Measurements from ENCODE around the gene PITPNB. TPM values are rescaled to one million over a fixed set of nuclear protein-coding genes. Genes with fewer than 3 reads are reported as not detected.

Gene PITPNB
- total RNA-seq, 1 donor = 36.1 TPM

GRCh38 chr22:27903805-27904473, 15.1 kb downstream of the PITPNB start:
- no peaks in the 10 kb centered on the region for H3K27me3 ChIP-seq (ENCODE audit: insufficient read depth, low read length)
- peaks cover 4% of the 10 kb centered on the region for H3K4me1 ChIP-seq (ENCODE audit: insufficient read depth, low read length)
- no peaks in the 10 kb centered on the region for H3K9me3 ChIP-seq (ENCODE audit: low read depth, low read length)
- H3K4me3 ChIP-seq (ENCODE audit: low read length) = no peak overlapping the region

DNA sequence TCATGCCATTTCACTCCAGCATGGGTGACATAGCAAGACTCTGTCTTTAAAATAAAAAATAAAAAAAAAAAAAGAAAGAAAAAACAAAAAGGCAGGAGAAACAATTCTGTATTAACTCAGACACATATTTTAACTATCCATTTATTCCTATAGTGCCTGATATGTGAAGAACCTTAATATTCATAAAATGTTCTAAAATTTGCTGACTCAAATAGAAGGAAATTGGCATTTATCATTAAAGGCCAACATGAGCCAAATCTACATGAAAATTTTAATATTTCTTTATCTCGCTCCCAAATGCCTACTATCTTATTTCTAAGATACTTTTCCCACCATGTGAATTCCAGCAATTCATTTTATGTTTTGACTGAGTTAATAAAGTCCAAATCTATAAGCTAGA, 18.9 kb downstream of the PITPNB start:
- Histone ChIP-seq H3K9me3 (ENCODE audit: low read depth, low read length) (no peaks in the 10 kb centered on the region), H3K4me1 (ENCODE audit: insufficient read depth, low read length) (no peaks in the 10 kb centered on the region), H3K4me3 (ENCODE audit: low read length) (no peak overlapping the region), H3K27me3 (ENCODE audit: insufficient read depth, low read length) (no peaks in the 10 kb centered on the region)

GRCh38 chr22:27896245-27896644, 22.8 kb downstream of the PITPNB start:
- H3K9me3 ChIP-seq (ENCODE audit: low read depth, low read length) = no peaks in the 10 kb centered on the region
- H3K4me1 ChIP-seq (ENCODE audit: insufficient read depth, low read length) = no peaks in the 10 kb centered on the region
- no peak overlapping the region for H3K4me3 ChIP-seq (ENCODE audit: low read length)
- H3K27me3 ChIP-seq (ENCODE audit: insufficient read depth, low read length) = no peaks in the 10 kb centered on the region

DNA sequence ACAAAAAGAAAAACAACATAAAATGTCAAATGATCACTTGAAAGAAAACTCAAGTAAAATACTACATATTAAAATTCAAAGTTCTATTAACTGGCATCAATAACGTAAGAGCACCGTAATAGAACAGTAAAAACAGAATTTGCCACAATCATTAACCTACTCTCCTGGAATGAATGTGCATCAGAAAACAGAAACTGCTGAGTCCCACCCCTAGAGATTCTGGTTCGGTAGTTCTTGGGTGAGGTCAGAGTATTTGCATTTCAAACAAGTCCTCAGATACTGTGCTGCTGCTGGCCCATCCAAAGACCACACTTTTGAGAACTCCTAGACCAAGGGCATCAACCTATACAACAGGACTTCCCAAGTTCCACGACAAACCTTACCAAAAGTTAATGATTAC, 23.5 kb downstream of the PITPNB start:
- no peak overlapping the region for H3K4me3 ChIP-seq (ENCODE audit: low read length)

DNA sequence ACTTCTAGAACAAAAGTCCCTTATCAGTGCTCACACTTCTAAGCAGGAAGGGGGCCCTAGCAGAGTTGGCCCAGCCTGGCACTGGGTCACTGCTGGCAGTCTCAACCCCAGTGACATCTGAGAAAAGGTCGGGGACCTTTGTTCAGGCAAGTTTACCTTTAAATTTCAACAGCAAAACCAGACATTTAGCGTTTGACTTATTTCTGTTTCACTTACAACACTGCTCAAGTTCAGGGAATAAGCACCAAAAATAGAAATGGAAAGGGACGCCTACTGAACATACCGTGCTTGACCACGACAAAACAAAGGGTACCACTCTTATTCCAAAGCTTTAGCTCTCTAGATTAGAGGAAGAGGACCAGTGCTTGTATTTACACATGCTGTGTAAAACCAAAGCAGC, 26.2 kb downstream of the PITPNB start:
- no peaks in the 10 kb centered on the region for H3K4me1 ChIP-seq (ENCODE audit: insufficient read depth, low read length)

More for the DNA sequence above, 23.5 kb downstream of the PITPNB start:
- Histone ChIP-seq H3K4me1 (ENCODE audit: insufficient read depth, low read length) (no peaks in the 10 kb centered on the region), H3K9me3 (ENCODE audit: low read depth, low read length) (no peaks in the 10 kb centered on the region), H3K27me3 (ENCODE audit: insufficient read depth, low read length) (no peaks in the 10 kb centered on the region)

DNA sequence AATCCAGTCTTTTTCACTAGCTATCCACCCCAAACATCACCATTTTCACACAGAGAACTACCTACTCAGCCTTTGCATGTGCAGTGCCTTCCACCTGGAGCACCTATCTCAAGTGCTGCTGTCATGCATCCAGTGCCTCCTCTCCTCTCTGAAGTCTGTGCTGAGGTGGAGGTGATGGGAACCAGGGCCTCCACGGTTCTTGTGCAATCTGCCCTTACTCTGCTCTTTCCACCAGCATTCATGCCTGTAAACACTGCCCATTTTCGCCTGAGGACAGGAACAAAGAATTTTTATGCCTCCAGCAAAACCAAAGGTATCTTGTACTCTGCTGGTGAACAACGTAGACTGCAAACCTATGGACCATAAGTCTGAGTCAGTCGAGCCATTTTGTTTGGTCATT, 27.0 kb downstream of the PITPNB start:
- Histone ChIP-seq H3K9me3 (ENCODE audit: low read depth, low read length) (no peaks in the 10 kb centered on the region), H3K4me1 (ENCODE audit: insufficient read depth, low read length) (no peaks in the 10 kb centered on the region), H3K4me3 (ENCODE audit: low read length) (no peak overlapping the region), H3K27me3 (ENCODE audit: insufficient read depth, low read length) (no peaks in the 10 kb centered on the region)

More for the DNA sequence above, 26.2 kb downstream of the PITPNB start:
- no peaks in the 10 kb centered on the region for H3K27me3 ChIP-seq (ENCODE audit: insufficient read depth, low read length)
- H3K4me3 ChIP-seq (ENCODE audit: low read length) = no peak overlapping the region
- no peaks in the 10 kb centered on the region for H3K9me3 ChIP-seq (ENCODE audit: low read depth, low read length)

- H3K4me1 ChIP-seq (ENCODE audit: insufficient read depth, low read length) = no peaks in the 10 kb centered on the region
- H3K9me3 ChIP-seq (ENCODE audit: low read depth, low read length) = no peaks in the 10 kb centered on the region
- H3K27me3 ChIP-seq (ENCODE audit: insufficient read depth, low read length) = no peaks in the 10 kb centered on the region
- H3K4me3 ChIP-seq (ENCODE audit: low read length) = no peak overlapping the region
These were observed 30.7 kb downstream of the PITPNB start for GRCh38 chr22:27888310-27888709.

- H3K9me3 ChIP-seq (ENCODE audit: low read depth, low read length) = no peaks in the 10 kb centered on the region
These were observed 32.3 kb downstream of the PITPNB start for GRCh38 chr22:27886843-27887151.

DNA sequence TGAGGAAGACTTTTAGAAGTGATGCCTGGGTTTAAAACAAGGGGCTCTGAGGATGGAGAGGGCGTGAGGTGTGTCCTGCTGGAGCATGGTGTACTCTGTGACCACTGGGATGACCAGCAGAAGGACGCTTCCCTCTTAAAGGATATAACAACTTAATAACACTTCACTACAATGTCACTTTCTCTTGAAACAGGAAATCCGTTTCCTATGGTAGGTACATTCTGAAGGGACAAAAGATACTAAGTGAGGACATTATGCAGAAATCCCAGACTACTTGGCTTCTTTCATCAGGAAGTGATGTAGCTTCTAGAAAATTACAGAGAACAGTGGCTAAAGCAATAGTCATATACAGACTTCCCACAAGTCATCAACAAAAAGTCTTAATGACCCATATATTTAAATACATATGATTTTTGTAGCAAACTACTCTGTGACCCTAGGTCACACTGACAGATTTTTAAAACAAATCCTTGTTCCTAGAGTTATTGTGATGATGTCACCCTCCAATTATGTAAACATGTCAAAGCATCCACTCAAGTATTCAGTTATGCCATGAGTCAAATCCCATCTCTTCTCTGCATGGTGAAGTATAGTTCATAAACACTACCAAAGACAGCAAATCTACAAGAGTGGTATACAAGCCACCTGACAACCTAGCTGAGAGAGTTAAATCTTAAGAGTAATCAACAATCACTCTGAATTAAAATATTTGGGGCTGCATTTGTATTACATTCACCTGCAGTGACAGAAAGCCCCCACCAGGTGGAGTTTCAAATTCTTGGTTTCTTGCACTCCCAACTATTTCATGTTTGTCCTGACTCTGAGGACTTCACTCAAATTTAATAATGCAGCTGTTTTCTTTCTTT, 32.8 kb downstream of the PITPNB start:
- no peaks in the 10 kb centered on the region for H3K9me3 ChIP-seq (ENCODE audit: low read depth, low read length)
- no peaks in the 10 kb centered on the region for H3K27me3 ChIP-seq (ENCODE audit: insufficient read depth, low read length)
- H3K4me1 ChIP-seq (ENCODE audit: insufficient read depth, low read length) = no peaks in the 10 kb centered on the region
- H3K4me3 ChIP-seq (ENCODE audit: low read length) = no peak overlapping the region

More at GRCh38 chr22:27886843-27887151, 32.3 kb downstream of the PITPNB start:
- H3K4me1 ChIP-seq (ENCODE audit: insufficient read depth, low read length) = no peaks in the 10 kb centered on the region
- no peaks in the 10 kb centered on the region for H3K27me3 ChIP-seq (ENCODE audit: insufficient read depth, low read length)
- no peak overlapping the region for H3K4me3 ChIP-seq (ENCODE audit: low read length)

DNA sequence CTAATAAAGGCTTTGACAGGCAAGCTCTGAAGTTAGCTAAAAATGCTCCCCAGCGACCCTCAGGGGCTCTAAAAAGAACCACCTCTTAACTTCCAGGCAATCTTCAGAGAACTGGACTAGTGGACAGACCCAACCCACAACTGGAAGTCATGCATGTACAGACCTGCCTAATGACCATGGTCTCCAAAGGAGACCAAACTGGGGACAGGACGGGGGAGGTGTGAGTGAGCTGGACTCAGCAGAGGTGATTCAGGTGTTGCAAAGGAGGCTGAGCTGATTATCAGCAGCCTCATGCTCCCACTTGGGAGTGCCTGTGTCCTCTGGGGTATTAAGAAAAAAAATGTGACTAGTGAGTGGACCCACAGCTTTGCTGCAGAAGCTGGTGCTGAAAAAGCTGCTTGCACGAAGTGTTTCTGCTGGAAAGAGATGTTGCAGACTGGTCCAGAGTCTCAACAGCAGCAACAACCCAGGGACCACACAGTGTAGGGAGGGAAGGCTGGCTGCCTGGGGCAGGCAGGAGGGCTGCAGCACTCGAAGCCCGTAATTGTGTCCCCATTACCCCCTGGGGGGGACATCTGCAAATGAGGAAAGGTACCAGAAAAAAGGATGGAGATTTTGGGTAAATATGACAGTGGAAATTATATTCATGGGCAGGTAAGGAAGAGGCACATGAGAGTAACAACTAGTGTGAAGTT, 35.3 kb downstream of the PITPNB start:
- Histone ChIP-seq H3K4me1 (ENCODE audit: insufficient read depth, low read length) (no peaks in the 10 kb centered on the region), H3K27me3 (ENCODE audit: insufficient read depth, low read length) (no peaks in the 10 kb centered on the region), H3K4me3 (ENCODE audit: low read length) (no peak overlapping the region), H3K9me3 (ENCODE audit: low read depth, low read length) (no peaks in the 10 kb centered on the region)

- Histone ChIP-seq H3K9me3 (ENCODE audit: low read depth, low read length) (no peaks in the 10 kb centered on the region), H3K4me1 (ENCODE audit: insufficient read depth, low read length) (no peaks in the 10 kb centered on the region), H3K27me3 (ENCODE audit: insufficient read depth, low read length) (no peaks in the 10 kb centered on the region), H3K4me3 (ENCODE audit: low read length) (no peak overlapping the region)
These were observed 36.4 kb downstream of the PITPNB start for GRCh38 chr22:27882507-27883290.

DNA sequence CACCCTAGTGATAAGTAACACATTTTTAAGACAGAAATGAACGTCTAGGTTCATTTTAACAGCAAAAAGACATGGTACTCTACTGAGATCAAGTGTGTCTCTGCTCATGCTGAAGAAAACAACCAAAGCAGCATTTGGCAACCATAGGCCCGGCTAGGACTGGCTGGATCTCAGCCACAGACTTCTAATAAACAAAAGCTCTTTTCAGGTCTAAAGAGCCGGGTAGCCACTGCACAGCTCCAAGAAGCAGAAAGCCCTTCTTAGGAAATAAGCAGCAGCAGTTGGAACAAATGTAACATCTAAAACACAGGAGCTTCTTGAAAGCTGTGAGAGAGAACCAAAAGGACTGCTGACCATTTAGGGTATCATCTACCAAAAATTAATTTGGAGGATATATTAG, 37.6 kb downstream of the PITPNB start:
- Histone ChIP-seq H3K27me3 (ENCODE audit: insufficient read depth, low read length) (no peaks in the 10 kb centered on the region), H3K9me3 (ENCODE audit: low read depth, low read length) (no peaks in the 10 kb centered on the region), H3K4me1 (ENCODE audit: insufficient read depth, low read length) (no peaks in the 10 kb centered on the region), H3K4me3 (ENCODE audit: low read length) (no peak overlapping the region)

GRCh38 chr22:27880778-27881394, 38.2 kb downstream of the PITPNB start:
- Histone ChIP-seq H3K9me3 (ENCODE audit: low read depth, low read length) (no peaks in the 10 kb centered on the region), H3K4me3 (ENCODE audit: low read length) (no peak overlapping the region), H3K4me1 (ENCODE audit: insufficient read depth, low read length) (no peaks in the 10 kb centered on the region), H3K27me3 (ENCODE audit: insufficient read depth, low read length) (no peaks in the 10 kb centered on the region)

DNA sequence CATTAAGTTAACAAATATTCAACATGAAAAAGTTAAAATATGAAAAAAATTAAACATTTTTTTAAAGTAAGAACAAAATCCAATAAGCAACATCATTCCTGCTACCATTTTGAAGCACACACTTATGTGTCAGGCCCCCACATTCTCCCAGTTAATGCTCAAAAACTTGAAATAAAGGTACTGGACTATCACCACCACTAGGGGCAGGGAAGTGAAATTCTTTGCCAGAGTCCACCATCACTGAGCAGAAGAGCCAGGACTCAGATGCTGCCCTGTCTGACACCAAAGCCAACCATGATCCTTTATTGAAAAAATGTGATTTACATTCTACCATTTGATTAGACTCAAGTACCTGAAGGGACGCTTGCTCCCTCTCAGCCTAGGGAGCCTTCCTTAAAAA, 39.1 kb downstream of the PITPNB start:
- Histone ChIP-seq H3K4me1 (ENCODE audit: insufficient read depth, low read length) (no peaks in the 10 kb centered on the region), H3K4me3 (ENCODE audit: low read length) (no peak overlapping the region), H3K27me3 (ENCODE audit: insufficient read depth, low read length) (no peaks in the 10 kb centered on the region), H3K9me3 (ENCODE audit: low read depth, low read length) (no peaks in the 10 kb centered on the region)
